ENCODE measurements around the gene FAM107B.

The FAM107B gene

DNA sequence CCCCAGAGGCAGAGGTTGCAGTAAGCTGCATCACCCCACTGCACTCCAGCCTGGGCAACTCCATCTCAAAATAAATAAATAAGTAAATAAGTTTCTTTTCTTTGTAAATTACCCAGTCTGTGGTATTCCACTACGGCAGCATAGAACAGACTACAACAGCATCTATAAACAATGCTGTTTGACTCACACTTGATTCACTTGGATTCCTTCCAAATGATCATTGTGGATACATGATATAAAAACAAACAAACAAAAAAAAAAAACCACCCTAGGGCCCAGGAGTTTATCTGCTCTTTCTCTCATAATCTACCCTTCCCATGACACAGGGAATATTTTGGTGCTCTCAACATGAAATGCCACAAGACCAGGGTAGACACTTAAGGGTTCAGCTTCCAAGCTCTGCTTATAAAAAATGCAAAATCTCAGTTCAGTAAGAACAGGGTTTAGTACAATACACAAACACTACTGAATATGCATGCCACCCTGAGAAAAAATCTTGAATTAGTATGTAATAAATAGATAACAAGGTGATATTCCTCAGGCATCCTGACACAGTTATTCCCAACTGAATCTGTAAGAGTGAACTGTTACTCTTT is 200.9 kb downstream of the FAM107B start:
- DNase-seq = peak; percentile 40

DNA sequence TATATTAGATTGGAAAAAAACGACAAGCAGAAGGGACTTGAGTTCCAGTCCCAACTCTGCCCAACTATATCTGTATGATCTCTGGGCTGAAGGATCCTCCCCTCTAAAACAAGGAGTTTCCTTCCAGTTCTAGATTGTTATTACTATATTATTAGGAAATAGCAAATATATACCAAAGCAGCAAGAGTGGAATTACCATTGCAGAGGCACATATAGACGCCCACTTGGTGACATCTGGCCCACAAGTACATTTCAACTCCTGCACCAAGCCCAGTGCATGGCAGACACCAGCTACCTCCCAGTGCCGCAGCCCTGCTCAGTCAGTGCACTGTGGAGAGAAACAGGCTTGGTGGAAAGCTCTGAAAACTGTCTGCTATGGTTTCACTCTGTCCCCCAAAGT is 201.9 kb downstream of the FAM107B start:
- no peak for DNase-seq

DNA sequence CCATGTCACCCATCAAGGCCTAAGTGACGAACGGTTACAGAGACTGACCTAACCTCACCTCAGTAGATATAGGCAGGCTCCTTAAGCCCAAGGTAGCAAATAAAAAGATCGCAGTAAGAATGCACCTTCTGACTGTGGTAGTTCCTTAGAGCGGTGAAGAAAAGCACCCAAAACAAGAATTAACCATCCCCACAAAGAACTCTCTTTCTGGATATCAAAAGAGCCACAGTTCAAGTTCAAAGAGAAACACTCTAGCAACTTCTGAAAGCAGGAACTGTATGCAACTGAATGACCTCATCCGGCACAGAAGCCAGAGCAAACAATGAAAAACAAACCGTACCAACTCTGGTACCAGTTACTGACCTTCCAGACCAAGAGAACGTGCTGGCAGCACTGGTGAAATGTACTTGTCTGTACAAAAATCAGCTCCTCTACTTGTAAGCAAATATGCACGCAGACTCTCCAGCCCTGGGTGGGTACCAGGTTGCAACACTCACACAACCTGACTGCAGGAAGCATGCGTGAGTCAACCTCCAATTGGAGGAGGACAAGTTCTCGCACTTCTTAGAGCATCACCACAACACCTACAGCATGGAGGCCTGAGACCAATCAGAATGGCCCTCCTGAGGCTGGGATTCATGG is 202.7 kb downstream of the FAM107B start:
- no peak for DNase-seq

DNA sequence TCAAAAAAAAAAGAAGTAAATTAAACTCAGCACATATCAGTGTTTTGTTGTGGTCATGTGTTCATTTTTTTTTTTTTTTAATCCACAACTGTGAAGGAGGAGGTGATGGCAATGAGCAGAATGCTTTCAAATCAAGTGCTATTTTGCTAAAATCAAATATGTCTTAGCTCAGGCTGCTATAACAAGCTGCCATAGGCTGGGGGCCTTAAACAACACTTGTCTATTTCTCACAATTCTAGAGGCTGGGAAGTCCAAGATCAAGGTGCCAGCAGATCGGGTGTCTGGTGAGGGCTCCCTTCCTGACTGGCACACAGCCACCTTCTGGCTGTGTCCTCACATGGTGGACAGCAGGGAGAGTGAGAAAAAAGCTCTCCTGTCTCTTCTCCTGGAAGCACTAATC is 203.9 kb downstream of the FAM107B start:
- no peak for DNase-seq

DNA sequence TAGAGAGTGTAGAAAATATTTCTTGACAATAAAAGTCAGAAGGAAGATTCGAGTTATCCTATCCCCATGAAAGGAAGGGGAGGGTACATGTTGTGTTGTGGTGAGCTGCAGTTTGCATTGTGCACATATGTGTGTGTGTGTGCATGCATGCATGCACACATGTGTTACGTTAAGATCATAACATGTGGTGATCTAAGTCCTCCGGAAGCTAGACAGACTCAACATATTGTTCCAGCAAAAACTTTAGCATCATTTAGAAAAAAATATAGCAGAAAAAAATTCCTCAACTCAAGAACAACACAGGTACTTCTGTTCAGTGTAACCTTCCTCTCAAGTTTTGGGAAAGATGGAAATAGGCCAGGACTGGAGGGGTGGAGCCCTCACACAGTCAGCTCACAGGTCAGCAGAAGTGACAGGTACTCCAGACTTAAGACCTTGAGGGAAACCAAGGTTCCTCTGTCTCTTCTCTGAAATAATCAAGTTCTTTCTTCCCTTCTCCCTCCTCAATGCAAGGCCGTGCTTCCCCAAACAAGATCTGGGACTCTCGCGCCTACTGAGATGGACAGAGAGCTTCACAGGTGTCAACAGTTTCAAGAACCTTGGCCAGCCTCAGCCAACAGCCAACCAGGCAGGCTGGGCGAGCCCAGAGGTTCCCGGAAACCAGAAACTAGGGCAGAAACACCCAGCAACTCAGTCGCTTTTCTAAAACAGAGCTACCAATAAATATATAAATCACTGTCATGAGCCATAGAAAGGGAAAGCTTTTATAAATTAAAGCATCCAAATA is 205.2 kb downstream of the FAM107B start:
- DNase-seq = no peak

DNA sequence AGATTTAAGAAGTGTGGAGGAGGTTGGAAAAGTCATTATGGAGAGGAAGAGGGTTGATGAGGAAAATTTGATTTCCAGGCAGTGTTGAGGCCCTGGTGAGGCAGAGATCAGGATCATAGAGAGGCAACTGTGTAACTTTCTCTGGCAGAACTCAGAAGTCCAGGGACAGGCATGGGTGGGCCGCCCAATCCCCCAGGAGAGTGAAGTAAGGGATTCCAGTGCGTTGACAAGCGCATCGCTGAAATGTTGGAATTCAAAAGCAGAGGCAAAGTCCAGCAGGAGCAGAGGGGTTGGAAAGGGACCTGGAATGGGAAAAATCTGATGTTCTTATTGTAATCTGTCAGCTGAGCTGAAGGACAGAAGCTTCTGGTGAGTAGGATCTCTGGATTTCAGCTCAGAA is 207.3 kb downstream of the FAM107B start:
- no peak for DNase-seq

DNA sequence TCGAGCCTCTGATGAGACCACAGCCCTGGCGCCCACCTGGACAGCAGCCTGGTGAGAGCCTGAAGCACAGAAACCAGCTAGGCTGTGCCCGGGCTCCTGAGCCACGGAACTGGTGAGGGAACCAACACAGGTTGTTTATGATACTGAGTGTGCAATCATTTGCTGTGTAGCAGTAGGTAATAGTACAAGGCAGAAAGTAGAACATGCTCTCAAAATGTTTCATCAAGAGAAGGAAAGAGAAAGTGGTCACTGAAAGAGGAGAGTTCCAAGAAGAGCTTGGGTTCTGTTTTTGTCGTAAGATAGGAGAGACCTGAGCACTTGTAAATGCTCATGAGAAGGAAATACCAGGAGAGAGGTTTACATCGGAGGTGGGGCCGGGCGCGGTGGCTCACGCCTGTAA is 208.2 kb downstream of the FAM107B start:
- DNase-seq = no peak

DNA sequence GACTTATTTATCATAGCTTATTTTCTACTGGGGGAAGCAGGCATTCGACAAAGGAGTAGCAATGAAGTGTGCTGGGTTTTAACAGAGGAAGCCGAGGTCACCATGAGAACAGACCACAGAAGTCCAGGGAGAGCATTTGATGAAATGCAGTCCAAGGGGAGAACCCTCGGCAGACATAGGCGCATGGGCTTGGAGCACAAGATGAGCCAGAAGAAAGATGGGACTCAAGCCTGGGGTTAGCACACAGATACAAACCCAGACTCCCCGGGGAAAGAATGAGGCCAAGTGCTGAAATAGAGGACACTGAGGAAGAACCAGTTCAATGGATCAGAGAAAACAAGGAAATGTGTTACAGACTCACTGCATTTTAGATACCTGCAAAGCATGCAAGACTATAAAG is 209.5 kb downstream of the FAM107B start:
- no peak for DNase-seq

DNA sequence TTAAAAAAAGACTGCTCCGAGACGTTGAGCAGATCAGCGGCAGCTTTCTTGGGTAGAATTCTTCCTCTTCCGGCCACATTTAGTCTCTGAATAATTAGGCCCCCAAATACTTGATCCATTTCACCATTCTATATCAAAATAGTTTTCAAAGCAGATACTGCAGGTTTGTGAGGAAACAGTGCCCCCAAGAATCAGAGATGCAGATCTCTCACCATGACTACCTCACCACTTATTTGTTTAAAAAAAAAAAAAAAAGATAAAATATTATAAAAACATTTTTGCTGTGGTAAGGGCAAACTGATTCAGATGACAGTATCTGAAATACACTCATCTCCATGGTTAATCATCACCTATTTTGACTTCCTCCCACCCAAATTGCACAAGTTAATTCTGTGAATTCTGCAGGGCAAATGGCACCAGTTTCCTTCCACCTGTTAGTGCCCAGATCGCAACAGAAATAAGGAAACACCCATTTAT is 210.4 kb downstream of the FAM107B start:
- DNase-seq = no peak

DNA sequence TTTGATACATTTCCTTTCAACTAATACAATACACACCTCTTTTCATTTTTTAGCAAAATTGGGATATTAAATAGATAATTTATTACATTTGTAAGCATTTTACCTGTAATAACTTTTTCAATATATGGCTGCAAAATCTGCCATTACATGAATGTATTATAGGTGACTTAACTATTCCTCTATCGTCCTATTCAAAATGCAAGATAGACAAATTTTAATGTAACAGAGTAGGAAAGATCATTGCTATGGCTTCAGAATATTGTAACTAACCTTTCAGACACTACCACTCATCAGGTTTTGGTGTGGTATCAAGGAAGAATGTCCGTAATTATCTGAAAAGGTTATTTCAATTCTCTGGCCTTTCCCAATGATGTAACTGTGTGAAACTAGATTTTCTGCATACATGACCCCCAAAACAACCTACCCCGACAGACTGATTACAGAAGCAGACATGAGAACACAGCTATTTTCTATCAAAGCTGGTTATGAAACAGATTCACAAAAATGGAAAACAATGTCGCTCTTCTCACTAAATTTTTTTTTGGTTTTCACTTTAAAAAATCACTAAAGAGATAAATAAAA is 211.2 kb downstream of the FAM107B start:
- DNase-seq = no peak

DNA sequence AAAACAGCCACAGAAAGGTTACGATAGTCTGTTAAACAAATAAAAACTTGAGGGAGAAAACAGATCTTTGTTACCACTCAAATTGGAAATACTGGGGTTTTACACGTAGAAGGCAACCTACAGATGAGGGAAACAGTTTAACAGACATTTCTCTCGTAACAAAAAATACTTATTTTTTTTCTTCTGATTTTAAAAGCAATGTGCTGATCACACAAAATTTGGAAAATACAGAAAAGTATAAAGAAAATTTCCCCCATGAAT is 211.7 kb downstream of the FAM107B start:
- no peak for DNase-seq

DNA sequence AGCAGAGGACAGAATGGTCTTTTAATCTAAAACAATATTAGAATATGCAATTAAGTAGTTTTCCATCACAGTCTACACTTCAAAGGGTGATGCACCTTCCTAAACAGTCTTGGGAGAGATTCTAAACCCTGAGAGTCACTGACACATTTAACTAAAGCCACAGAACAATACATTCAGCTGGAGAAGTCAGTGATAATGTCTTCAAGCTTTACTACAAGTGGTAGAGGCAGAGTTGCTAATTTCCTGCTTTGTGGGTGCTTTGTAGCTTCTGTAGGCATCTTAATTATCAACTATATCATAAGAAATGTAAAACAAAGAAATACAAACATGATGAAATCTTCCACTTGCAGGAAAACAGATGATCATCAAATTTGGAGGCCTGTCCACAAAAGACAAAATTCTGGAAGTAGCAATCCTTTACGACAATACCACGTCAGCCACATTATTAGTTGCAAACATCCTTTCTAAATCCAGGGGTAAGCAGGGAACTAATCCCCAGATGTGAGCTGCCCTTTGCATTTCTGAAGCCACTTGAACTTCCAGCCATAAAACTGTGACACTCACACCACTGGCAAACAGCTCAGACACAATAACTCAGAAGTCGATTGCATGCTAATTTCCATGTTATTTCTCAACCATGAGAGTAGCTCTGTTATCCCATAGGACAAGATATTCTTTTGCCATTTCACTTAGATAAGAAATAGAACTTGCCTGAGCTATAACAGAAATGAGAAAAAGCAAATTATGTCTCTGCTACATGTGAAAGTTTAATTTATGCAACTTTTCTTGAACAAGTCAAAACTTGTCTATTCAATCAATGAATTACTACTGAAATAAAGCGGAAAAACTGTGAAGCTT is 212.2 kb downstream of the FAM107B start:
- no peak for DNase-seq

DNA sequence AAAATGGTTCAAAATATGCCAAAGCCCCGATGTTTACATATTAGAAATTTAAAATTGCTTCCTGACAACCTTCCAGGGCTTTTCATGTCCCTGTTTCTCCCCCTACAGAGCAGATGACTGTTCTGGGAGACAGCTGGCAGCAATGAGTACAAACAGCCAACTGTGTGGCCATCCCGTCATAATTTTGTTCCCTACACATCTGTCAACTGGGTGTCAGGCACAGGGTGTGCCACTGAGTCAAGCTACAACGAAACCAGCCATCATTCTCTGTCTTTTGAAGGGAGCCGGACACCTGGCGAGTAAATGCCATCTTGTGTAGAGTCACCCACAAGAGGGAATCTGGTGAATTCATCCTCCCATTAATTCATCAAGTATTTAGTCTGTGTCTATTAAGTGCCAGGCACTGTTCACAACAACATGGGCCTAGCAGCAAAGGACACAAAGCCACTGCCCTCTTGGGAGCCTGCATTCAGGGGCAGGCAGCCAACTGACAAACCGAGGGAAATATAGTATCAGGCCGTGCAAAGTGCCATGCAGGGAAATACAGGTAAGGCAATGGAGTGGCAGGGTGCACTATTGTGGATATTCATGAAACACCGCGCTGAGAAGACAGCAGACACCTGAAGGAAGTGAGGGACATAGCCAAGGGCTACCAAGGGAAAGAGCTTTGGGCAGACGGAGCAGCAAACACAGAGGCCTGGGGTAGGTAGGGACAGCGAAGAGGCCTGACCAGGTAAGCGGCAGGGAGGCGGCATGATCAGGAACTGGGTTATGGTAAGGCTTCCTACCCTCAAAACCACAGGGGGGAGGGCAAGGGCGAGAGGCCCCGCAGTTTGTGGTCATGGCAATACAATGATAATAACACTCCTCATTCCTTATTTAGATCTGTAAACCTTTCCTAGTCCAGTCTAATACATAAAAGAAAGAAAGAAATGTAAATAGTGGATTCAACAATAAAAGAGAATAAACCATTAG is 213.6 kb downstream of the FAM107B start:
- DNase-seq = no peak

DNA sequence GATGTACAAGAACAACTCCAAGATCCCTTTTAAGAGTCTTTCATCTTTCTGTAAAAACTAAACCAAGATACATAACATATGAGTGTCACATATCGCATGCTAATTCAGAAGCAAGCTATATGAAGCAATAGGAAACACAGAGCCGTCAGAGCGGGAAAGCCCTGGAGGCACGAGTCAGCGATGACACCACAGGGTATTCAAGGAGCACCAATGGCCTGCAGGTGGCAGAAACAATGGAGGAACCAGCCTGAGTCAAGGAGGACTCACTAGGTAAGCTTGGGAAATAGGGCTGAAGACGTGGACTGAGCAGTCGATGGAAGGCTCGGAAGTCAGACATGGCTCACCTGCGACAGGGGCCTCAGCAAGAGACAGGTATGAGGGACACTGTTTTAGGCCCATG is 214.4 kb downstream of the FAM107B start:
- peak; percentile 44 for DNase-seq

DNA sequence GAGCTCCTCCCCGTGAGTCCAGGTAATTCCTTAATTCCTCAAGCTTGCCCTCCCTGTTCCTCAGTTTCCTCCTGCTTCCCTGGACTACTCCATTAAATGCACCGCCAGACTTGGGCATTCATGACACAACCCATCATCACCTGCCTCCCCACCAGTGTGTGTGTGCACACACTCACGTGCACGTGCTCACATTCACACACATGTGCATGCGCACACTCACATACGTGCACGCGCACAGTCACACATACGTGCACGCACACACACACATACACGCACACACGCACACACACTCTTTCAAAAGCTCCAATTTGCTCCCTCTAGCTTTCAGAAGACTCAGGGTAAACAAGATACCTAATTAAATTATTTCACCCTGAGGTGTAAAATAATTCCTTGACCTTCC is 216.7 kb downstream of the FAM107B start:
- DNase-seq = no peak

DNA sequence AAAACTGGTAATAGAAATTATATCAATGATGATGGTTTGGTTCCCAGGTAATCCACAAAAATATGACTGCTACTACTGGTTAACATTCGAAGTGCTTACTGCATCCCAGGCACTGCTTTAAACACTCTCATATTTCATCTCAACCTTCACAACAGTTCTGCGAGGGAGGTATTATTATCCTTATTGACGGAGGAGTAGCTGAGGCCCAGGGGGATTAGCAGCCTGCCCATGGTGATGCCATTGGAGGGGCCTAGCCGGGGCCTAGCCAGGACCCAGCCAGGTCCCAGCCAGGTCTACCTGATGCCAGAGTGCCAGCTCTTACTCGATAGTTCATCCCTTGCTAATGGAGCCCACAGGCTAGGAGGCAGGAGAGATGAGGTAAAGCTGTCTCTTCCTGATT is 217.1 kb downstream of the FAM107B start:
- no peak for DNase-seq

DNA sequence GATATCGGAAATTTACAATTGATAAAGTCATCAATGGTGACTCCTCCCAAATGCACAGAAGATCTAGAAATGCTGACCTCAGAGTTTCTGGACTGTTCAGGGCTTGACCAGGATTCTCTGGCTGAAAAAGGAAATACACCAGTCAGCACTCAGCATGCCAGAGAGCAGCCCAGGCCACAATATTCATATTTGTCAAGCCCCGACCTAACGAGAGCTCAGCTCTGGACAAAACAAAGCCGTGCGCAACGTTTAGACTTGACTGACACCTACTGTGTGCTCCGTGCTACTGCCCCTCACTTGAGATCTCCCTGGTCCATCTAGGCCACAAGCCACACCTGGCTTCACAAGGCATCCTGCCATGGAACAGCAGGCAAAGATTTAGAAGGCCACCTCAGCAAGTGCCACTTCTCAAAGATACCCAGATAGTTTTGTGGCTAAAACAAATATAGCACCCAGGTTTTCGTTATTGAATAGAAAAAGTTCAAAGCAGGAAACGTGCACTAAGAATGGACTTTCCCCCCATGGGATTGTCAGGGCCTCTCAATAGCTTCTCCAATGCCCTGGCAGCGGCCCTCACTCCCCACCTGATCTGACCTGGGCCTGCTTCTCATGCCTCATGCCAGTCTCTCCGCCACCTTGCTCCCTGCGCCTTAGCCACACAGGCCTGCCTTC is 218.3 kb downstream of the FAM107B start:
- DNase-seq = no peak

DNA sequence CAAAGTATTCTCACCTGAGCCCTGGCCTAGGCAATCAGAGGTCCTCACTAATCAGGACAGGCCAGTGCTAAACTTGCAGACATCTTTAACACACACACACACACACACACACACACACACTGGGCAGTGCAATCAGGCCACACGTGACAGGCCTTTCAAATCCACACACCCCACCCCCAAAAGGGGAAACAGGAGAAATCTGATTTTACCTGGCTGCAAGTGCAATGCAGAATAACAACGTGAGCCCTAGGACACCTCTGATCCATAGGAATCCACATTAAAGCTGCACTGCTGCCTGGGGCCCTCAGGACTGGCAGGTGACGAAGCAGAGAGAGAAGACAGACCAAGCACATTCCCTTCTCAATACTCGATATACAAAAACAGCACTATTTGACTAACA is 218.9 kb downstream of the FAM107B start:
- no peak for DNase-seq

DNA sequence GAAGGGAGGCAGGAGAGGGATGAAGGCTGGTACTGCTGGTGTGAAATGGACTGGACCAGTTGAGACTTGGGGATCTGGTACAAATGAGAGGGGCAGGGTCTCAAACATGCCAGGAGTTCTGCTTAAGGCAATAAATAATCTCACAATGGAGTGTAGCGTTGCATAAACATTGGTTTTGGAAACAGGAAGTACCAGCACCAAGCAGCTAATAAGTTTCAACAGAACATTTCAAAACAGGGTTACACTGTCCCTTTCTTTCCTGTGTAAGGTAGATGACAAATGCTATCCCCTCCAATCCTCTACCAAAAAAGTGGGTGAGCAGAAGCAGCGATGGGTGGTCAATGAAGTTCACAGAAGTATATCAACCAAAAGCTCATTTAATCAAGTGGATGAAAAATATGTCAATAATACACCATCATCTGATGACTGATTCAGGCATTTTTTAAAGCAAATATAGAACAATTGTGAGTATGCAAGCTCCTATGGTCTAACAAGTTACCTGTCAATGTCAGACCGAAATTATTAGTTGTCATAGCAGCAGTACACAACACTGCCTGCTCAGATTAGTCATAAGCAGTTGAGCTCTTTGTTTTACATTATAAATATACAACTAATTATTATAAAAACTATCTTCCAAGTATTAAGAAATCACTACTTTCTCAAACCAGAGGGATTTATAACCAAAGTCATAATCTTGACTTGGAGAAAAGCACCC is 220.0 kb downstream of the FAM107B start:
- DNase-seq = no peak

DNA sequence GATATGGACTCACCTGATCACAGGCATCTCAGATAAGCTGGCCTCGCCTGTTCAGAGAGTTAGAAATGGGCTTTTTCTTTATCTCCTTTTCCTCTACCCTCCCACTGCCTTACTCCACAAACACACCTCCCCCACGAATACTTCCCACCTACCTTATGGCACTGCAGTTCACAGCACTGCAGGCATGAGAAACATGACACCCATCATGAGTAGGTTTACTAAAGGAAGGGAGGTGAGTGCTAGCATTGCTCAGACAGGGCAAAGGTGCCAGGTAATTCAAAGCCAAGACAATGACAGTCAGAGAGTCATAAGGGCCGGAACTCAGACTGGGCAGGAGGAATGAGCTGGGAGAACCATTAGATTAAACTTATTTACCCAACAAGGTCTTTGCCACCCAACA is 220.6 kb downstream of the FAM107B start:
- no peak for DNase-seq

Data from fibroblast of skin of back (primary cell).